ENCODE results near the gene SLC25A18. TPM values are rescaled to one million over a fixed set of nuclear protein-coding genes. Genes with fewer than 3 reads are reported as not detected.

Gene SLC25A18
- total and polyA plus RNA-seq, 2 of the 8 experiments (the other 6 are each of a cell fraction or from before 2014, with no cell fraction given), result 2.8 to 2.9 TPM

DNA sequence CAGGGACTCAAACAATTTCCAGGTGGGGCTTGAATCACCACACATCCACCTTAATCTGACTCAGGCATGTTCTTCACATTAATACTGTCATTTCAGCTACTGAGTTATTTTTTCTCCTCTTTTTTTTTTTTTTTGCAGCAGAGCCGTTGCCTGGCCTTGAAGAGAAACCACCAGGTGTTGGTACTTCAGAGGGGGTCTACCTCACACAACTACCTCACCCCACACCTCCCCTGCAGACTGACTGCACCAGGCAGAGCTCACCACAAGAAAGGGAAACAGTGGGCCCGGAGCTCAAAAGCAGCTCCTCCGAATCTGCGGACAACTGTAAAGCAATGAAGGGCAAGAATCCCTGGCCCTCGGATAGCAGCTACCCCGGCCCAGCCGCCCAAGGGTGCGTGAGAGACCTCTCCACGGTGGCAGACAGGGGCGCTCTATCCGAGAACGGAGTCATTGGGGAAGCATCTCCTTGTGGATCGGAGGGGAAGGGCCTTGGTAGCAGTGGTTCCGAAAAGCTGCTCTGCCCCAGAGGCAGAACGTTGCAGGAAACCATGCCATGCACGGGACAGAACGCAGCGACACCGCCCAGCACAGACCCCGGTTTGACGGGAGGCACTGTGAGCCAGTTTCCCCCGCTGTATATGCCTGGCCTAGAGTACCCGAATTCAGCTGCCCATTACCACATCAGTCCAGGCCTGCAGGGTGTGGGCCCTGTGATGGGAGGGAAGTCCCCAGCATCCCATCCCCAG is 15.1 kb upstream of the SLC25A18 start:
- Histone ChIP-seq H3K4me3 (ENCODE audit: extremely low read depth in 1 of 4, insufficient read depth in 2 of 4, low read depth in 3 of 4, low read length in 4 of 4) (no peak overlapping the region), H3K36me3 (ENCODE audit: control insufficient read depth in 2 of 4, insufficient read depth in 4 of 4, low read length in 3 of 4) (peaks cover 39 to 81% (median 60%) of the 10 kb centered on the region in 4 experiments), H3K79me2 (ENCODE audit: control insufficient read depth in 1 of 2, insufficient read depth in 2 of 2, low read length in 2 of 2) (peaks cover 0 to 2% of the 10 kb centered on the region in 2 experiments; a peak in 1 of 4 replicates), H4K8ac (ENCODE audit: extremely low read depth, insufficient read depth, low read length) (no peak overlapping the region; the same call in 1 of the 2 replicates), H2BK20ac (ENCODE audit: low read length) (no peak overlapping the region), H3K9me3 (ENCODE audit: insufficient read depth in 2 of 2, low read depth in 1 of 2, low read length in 1 of 2) (no peaks in the 10 kb centered on the region), H3K4me1 (replicated peaks in 1 of 4; ENCODE audit: control insufficient read depth in 3 of 4, insufficient read depth in 4 of 4, low read length in 3 of 4) (no peaks in the 10 kb centered on the region), H3K23me2 (ENCODE audit: low read depth, low read length) (no peaks in the 10 kb centered on the region; the same call in 1 of the 2 replicates), H3K27ac (ENCODE audit: low read depth, low read length) (no peak overlapping the region), H2BK5ac (ENCODE audit: low read depth, low read length) (no peak overlapping the region), H2BK15ac (ENCODE audit: low read length) (no peak overlapping the region), H2AFZ (ENCODE audit: low read length) (no peak overlapping the region), H2BK120ac (replicated peaks; ENCODE audit: low read depth, low read length) (no peak overlapping the region), H3K9ac (replicated peaks in 1 of 4; ENCODE audit: extremely low read depth in 1 of 4, low read depth in 3 of 4, low read length in 3 of 4) (no peak overlapping the region), H3K4ac (replicated peaks; ENCODE audit: insufficient read length, low read depth, low read length) (no peak overlapping the region), H3K79me1 (ENCODE audit: low read depth, low read length) (peaks cover 2% of the 10 kb centered on the region; the same call in 1 of the 2 replicates), H3K4me2 (ENCODE audit: insufficient read depth in 1 of 2, low read depth in 2 of 2, low read length in 2 of 2) (no peak overlapping the region), H3K56ac (replicated peaks; ENCODE audit: insufficient read length, low read depth, low read length) (no peak overlapping the region), H4K5ac (ENCODE audit: insufficient read length, low read depth, low read length) (no peak overlapping the region), H2AK5ac (ENCODE audit: low read depth, low read length) (no peak overlapping the region), H2BK12ac (ENCODE audit: low read depth, low read length) (no peak overlapping the region), H3K18ac (ENCODE audit: extremely low read depth, low read length) (no peak overlapping the region), H3K14ac (ENCODE audit: insufficient read length) (no peak overlapping the region), H4K20me1 (replicated peaks in 1 of 2; ENCODE audit: control insufficient read depth in 1 of 2, insufficient read depth in 2 of 2, low read length in 2 of 2) (peaks cover 0 to 6% of the 10 kb centered on the region in 2 experiments), H4K91ac (replicated peaks; ENCODE audit: insufficient read length, low read length) (no peak overlapping the region), H3K27me3 (replicated peaks in 1 of 4; ENCODE audit: control insufficient read depth in 3 of 4, extremely low read depth in 1 of 4, insufficient read depth in 3 of 4, low read length in 3 of 4) (no peaks in the 10 kb centered on the region), H3K23ac (ENCODE audit: insufficient read length) (no peak overlapping the region)
- FAIRE-seq (no peak), DNase-seq (ENCODE audit: low read depth in 1 of 2, low spot score in 2 of 2) (no peak)
- CTCF ChIA-PET (ENCODE audit: partially characterized antibody), result interaction anchor here (0.6 to 3.7 kb wide), 4 partner anchors 9 to 294 kb away, joined by 3 to 14 read pairs (median 4); no protein-coding TSS in a partner anchor
- WGBS, 2 experiments (ENCODE audit: extremely low coverage in 1 of 2, insufficient coverage in 1 of 2, insufficient read length in 1 of 2, insufficient replicate concordance in 2 of 2, low coverage in 1 of 2, low lambda C conversion rate in 2 of 2, missing lambda C conversion rate in 1 of 2), result 97% methylated on average over 22 of the region's 23 CpGs; no CpG with 5 or more reads in 1 of the 2 experiments
- POLR2A ChIA-PET (ENCODE audit: partially characterized antibody), result interaction anchor here (1.2 to 2.2 kb wide), 3 partner anchors 11 to 42 kb away, joined by 4 to 5 read pairs (median 5); no protein-coding TSS in a partner anchor
- TF ChIP-seq, protein P1, sequence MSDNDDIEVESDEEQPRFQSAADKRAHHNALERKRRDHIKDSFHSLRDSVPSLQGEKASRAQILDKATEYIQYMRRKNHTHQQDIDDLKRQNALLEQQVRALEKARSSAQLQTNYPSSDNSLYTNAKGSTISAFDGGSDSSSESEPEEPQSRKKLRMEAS (IDR thresholded peaks at IDR 0.05), result no peak
- TF ChIP-seq EGR1 (IDR thresholded peaks at IDR 0.05; ENCODE audit: borderline replicate concordance, low read depth, low read length) (no peak), HDAC6 (IDR thresholded peaks at IDR 0.05; ENCODE audit: low read depth, low read length) (no peak), ASH2L (IDR thresholded peaks at IDR 0.05; ENCODE audit: low read length) (no peak), EZH2 (IDR thresholded peaks at IDR 0.05; ENCODE audit: low read depth, low read length, severe bottlenecking) (no peak)
- TF ChIP-seq, protein P2, sequence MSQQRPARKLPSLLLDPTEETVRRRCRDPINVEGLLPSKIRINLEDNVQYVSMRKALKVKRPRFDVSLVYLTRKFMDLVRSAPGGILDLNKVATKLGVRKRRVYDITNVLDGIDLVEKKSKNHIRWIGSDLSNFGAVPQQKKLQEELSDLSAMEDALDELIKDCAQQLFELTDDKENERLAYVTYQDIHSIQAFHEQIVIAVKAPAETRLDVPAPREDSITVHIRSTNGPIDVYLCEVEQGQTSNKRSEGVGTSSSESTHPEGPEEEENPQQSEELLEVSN (IDR thresholded peaks at IDR 0.05), result no peak
- TF ChIP-seq, protein P3, sequence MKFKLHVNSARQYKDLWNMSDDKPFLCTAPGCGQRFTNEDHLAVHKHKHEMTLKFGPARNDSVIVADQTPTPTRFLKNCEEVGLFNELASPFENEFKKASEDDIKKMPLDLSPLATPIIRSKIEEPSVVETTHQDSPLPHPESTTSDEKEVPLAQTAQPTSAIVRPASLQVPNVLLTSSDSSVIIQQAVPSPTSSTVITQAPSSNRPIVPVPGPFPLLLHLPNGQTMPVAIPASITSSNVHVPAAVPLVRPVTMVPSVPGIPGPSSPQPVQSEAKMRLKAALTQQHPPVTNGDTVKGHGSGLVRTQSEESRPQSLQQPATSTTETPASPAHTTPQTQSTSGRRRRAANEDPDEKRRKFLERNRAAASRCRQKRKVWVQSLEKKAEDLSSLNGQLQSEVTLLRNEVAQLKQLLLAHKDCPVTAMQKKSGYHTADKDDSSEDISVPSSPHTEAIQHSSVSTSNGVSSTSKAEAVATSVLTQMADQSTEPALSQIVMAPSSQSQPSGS (IDR thresholded peaks at IDR 0.05; ENCODE audit: low read length), result no peak
